ENCODE measurements around the gene CREB5. TPM values are rescaled to one million over a fixed set of nuclear protein-coding genes. Genes with fewer than 3 reads are reported as not detected.

CREB5 gene
- total and polyA plus RNA-seq, 7 donors, result 0.86 to 33.8 (median 16.6) TPM

DNA sequence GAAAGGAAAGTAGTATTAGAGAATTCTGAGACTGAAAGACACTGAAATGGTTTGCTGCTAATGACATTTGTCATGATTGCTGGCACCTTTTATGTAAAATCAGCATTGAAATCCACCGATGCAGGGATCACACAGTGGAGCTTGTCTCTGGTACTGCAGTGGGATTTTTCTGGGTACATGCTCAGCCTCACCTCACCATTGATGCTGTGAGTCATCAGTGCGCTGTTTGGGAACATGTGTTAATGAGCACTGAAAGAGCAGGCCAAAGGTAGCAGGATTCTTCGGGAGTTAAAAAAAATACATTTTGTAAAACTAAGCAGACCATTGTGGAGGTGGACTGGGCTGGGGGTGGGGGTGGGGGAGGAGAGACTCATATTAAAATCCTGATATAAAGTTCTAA lies 174.9 kb downstream of the CREB5 start:
- H3K9me3 ChIP-seq, result no peaks in the 10 kb centered on the region
- DNase-seq (no peak), ATAC-seq (no peak)
- TF ChIP-seq, protein P1, sequence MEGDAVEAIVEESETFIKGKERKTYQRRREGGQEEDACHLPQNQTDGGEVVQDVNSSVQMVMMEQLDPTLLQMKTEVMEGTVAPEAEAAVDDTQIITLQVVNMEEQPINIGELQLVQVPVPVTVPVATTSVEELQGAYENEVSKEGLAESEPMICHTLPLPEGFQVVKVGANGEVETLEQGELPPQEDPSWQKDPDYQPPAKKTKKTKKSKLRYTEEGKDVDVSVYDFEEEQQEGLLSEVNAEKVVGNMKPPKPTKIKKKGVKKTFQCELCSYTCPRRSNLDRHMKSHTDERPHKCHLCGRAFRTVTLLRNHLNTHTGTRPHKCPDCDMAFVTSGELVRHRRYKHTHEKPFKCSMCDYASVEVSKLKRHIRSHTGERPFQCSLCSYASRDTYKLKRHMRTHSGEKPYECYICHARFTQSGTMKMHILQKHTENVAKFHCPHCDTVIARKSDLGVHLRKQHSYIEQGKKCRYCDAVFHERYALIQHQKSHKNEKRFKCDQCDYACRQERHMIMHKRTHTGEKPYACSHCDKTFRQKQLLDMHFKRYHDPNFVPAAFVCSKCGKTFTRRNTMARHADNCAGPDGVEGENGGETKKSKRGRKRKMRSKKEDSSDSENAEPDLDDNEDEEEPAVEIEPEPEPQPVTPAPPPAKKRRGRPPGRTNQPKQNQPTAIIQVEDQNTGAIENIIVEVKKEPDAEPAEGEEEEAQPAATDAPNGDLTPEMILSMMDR (IDR thresholded peaks at IDR 0.05), result no peak
- WGBS, 3 donors, result 62 to 79% (median 70%) methylated on average over 3 of the region's 3 CpGs
- H3K4me3 ChIP-seq, result no peak overlapping the region
- H3K27ac ChIP-seq, result no peak overlapping the region
- no peaks in the 10 kb centered on the region for H3K36me3 ChIP-seq (ENCODE audit: insufficient read depth in 1 of 2, low read depth in 1 of 2)
- no peaks in the 10 kb centered on the region for H3K4me1 ChIP-seq
- intact Hi-C loops (cut with DNase I), result no loop called here
- H3K27me3 ChIP-seq (ENCODE audit: insufficient read depth in 3 of 3, low read length in 2 of 3), result no peaks in the 10 kb centered on the region

GRCh38 chr7:28588602-28589001 lies 176.3 kb downstream of the CREB5 start:
- no peaks in the 10 kb centered on the region for H3K9me3 ChIP-seq
- H3K4me1 ChIP-seq, result no peaks in the 10 kb centered on the region
- DNase-seq (peak in 1 of 2 donors; percentile 53), ATAC-seq (peak in 1 of 4 donors; percentile 64)
- H3K4me3 ChIP-seq, result no peak overlapping the region
- intact Hi-C loops (cut with DNase I), result no loop called here
- H3K36me3 ChIP-seq (ENCODE audit: insufficient read depth in 1 of 2, low read depth in 1 of 2), result no peaks in the 10 kb centered on the region
- H3K27ac ChIP-seq, result no peak overlapping the region
- no peaks in the 10 kb centered on the region for H3K27me3 ChIP-seq (ENCODE audit: insufficient read depth in 3 of 3, low read length in 2 of 3)
- 42 to 61% (median 45%) methylated on average over 5 of the region's 5 CpGs for WGBS, 3 donors
- TF ChIP-seq, protein P1 (IDR thresholded peaks at IDR 0.05), result no peak

GRCh38 chr7:28591041-28591674 lies 178.8 kb downstream of the CREB5 start:
- Histone ChIP-seq H3K36me3 (ENCODE audit: insufficient read depth in 1 of 2, low read depth in 1 of 2) (no peaks in the 10 kb centered on the region), H3K4me1 (no peaks in the 10 kb centered on the region), H3K27me3 (ENCODE audit: insufficient read depth in 3 of 3, low read length in 2 of 3) (no peaks in the 10 kb centered on the region), H3K27ac (no peak overlapping the region), H3K9me3 (no peaks in the 10 kb centered on the region), H3K4me3 (no peak overlapping the region)
- WGBS, 3 donors, result 43 to 68% (median 49%) methylated on average over 5 of the region's 5 CpGs
- intact Hi-C loops (cut with DNase I), result no loop called here
- DNase-seq, result no peak
- ATAC-seq, result no peak
- TF ChIP-seq, protein P1 (IDR thresholded peaks at IDR 0.05), result no peak

- no peaks in the 10 kb centered on the region for H3K9me3 ChIP-seq
- H3K4me3 ChIP-seq, result no peak overlapping the region
- H3K4me1 ChIP-seq, result no peaks in the 10 kb centered on the region
- TF ChIP-seq, protein P1 (IDR thresholded peaks at IDR 0.05), result no peak
- no peak for DNase-seq
- intact Hi-C loops (cut with DNase I), result no loop called here
- 46 to 80% (median 63%) methylated on average over 2 of the region's 2 CpGs for WGBS, 3 donors
- no peak for ATAC-seq
- H3K27me3 ChIP-seq (ENCODE audit: insufficient read depth in 3 of 3, low read length in 2 of 3), result no peaks in the 10 kb centered on the region
- H3K36me3 ChIP-seq (ENCODE audit: insufficient read depth in 1 of 2, low read depth in 1 of 2), result no peaks in the 10 kb centered on the region
- no peak overlapping the region for H3K27ac ChIP-seq
Measured at GRCh38 chr7:28591725-28592349, 179.5 kb downstream of the CREB5 start.

Measured in psoas muscle (tissue), 8 donors.